GM12892 (cell line): ENCODE results near the gene ANTXRL.

Experiments used
- POLR2A ChIP-seq: IDR thresholded peaks from 2 replicates; pipeline ENCODE4 v1.6.1; 2011; ENCODE audit warnings: low read depth, low read length, control low read depth
- POLR2AphosphoS5 ChIP-seq: IDR thresholded peaks from 2 replicates; pipeline ENCODE4 v1.6.1; 2011; ENCODE audit warnings: low read depth, low read length, control low read depth
- TAF1 ChIP-seq: IDR thresholded peaks from 2 replicates; pipeline ENCODE4 v1.6.1; 2011; ENCODE audit warnings: low read depth, mild to moderate bottlenecking, control low read depth, low read length, borderline replicate concordance

DNA sequence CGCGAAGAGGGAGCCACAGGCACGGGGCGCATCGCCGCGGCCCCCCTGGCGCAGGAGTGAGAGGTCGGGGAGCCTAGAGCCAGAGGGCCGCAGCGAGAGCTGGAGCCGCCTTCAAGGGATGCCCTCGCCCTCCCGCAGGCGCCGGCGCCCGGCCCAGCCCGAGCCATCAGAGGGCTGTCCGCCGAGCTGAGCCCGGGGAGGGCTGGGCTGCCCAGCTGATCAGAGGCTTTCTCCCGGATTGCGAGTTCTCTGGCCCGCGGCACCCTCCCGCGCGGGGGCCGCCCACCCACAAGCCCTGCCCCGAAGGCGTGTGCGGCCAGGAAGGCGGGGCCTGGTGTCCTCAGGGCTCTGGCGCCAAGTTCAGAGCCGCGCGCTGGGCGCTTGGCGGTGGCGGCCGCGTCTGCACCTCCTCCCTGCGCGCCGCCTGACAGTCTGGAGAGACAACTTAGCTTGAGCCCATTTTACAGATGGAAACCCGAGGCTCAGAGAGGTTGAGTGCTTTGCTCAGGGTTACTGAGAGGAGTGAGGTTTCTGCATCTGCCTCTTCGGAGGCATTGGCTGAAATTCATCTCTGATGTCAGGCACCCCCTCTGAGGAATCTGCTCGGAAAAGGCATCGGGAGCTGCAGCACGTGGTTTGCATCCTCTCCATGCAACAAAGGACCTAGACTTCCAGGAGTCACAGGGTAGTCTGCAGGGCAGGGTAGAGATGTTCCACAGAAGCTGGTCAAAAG is 3.8 kb upstream of the ANTXRL start:
- TF ChIP-seq POLR2A (no peak), POLR2AphosphoS5 (no peak), TAF1 (no peak)
